ENCODE measurements around the gene KPNB1.

DNA sequence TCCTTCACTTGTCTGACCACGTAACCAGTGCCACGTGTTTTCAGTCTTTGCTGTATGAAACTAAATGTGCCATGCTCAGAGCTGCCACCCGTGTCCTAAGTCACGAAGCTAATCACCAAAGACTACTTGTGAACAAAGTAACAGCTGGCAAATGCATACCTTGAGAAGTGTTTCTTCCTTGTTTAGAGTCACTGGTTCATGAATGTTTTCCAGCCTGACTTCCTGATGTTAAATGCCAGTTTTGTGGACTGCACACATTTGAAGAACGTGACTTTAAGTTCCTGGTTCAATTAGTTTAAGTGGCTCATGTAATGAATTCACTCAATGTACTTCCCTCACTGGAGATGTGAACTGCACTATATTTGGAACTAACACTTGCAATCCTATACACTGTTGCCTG, 19.9 kb upstream of the KPNB1 start:
- TF ChIP-seq, protein P1, sequence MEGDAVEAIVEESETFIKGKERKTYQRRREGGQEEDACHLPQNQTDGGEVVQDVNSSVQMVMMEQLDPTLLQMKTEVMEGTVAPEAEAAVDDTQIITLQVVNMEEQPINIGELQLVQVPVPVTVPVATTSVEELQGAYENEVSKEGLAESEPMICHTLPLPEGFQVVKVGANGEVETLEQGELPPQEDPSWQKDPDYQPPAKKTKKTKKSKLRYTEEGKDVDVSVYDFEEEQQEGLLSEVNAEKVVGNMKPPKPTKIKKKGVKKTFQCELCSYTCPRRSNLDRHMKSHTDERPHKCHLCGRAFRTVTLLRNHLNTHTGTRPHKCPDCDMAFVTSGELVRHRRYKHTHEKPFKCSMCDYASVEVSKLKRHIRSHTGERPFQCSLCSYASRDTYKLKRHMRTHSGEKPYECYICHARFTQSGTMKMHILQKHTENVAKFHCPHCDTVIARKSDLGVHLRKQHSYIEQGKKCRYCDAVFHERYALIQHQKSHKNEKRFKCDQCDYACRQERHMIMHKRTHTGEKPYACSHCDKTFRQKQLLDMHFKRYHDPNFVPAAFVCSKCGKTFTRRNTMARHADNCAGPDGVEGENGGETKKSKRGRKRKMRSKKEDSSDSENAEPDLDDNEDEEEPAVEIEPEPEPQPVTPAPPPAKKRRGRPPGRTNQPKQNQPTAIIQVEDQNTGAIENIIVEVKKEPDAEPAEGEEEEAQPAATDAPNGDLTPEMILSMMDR (optimal IDR thresholded peaks at IDR 0.05 in 1 of 3, IDR thresholded peaks at IDR 0.05 in 1 of 3, conservative IDR thresholded peaks at IDR 0.05 in 1 of 3; ENCODE audit: extremely low read depth in 1 of 3, insufficient read depth in 2 of 3, low read length in 3 of 3): no peak
- no peak for TF ChIP-seq EZH2 (IDR thresholded peaks at IDR 0.05; ENCODE audit: low read length)

Measured in keratinocyte (primary cell).